Measurements from ENCODE around the gene C2orf76.

The C2orf76 gene

DNA sequence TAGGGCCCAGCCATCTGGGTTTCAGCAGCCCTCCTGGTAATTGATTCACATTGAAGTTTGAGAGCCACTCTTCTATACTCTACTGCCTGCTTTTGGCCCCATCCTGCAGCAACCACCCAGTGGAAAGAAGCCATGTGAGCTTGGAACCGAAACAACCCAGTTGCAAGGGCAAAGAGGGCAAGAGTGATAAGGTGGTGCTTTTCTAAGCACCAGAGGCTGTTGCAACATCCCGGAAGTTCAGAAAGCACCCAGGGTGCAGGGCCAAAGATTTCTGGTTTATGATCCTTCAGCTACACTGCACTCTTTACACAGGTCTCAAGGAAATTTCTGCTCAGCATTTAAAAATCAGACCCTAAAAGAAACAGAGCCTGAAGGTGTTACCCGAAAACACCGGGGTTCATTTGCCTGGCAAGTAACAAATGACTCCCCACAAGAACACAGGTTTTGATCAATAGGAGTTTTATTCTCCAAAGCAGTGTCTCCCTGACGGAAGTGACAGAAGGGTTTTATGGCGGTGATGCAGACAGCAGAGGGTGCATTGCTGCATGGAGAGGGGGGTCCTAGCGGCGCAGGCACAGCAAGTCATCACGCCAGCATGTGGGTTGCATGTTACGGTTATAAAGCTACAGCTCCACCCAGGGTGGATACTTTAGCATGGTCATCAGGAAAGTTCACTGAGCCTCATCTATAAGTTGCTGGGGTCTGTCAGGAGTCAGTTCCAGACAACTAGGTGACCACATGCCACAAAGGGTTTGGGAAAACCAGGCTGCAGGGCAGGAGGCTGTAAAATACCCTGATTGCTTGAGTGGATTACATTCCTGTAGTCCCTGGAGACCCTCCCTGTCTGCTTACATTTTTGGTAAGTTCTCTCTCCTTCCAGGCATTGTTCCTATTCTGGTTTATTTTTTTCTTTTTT, 36.3 kb upstream of the C2orf76 start:
- Histone ChIP-seq H3K79me2 (ENCODE audit: control insufficient read depth, insufficient read depth, low read length, poor library complexity) (no peaks in the 10 kb centered on the region), H2BK5ac (ENCODE audit: low read depth, low read length, poor library complexity) (no peak overlapping the region), H3K23ac (ENCODE audit: low read length) (no peak overlapping the region), H4K12ac (ENCODE audit: low read depth, low read length) (no peak overlapping the region), H4K8ac (ENCODE audit: low read depth, low read length) (no peak overlapping the region), H3K9ac (ENCODE audit: low read length) (no peak overlapping the region), H3K4me3 (ENCODE audit: low read depth, low read length) (no peak overlapping the region), H3K79me1 (ENCODE audit: low read length) (no peaks in the 10 kb centered on the region), H3K18ac (ENCODE audit: low read length) (no peak overlapping the region), H2AK5ac (ENCODE audit: low read length) (no peak overlapping the region), H3K27ac (ENCODE audit: low read depth, low read length) (no peak overlapping the region), H3K4me2 (ENCODE audit: low read length) (no peak overlapping the region), H3K36me3 (ENCODE audit: control insufficient read depth in 1 of 2, insufficient read depth in 2 of 2, low read length in 2 of 2) (no peaks in the 10 kb centered on the region), H2BK120ac (ENCODE audit: insufficient read depth, low read length, poor library complexity) (no peak overlapping the region), H3K14ac (ENCODE audit: low read length) (no peak overlapping the region), H3K4ac (ENCODE audit: low read depth, low read length) (no peak overlapping the region), H2AFZ (ENCODE audit: insufficient read depth, low read length, poor library complexity) (no peak overlapping the region), H3K4me1 (ENCODE audit: control insufficient read depth in 1 of 2, insufficient read depth in 2 of 2, low read length in 2 of 2) (peaks cover 8 to 13% of the 10 kb centered on the region in 2 experiments), H3K9me3 (ENCODE audit: insufficient read depth, low read depth, low read length) (no peaks in the 10 kb centered on the region), H3K27me3 (ENCODE audit: insufficient read depth, low read length) (no peaks in the 10 kb centered on the region), H4K91ac (ENCODE audit: low read depth, low read length) (no peak overlapping the region), H2BK12ac (ENCODE audit: low read length) (no peak overlapping the region)
- WGBS (ENCODE audit: extremely low coverage, insufficient coverage, insufficient read length): no CpG with 5 or more reads among the region's 10 CpGs
- no peak for DNase-seq

DNA sequence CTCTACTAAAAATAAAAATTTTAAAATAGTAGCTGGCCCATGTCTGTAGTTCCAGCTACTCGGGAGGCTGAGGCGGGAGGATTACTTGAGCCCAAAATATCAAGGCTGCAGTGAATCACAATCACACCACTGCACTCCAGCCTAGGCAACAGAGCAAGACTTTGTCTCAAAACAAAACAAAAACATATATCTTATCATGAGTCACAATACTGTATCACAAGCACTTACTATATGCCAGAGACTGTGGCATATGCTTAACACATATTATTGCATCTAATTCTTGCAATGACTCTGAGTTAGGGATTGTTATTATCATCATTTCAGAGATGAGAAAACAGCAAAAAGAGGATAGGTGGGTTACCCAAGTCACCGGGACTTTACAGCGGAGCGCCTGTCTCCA, 35.5 kb upstream of the C2orf76 start:
- DNase-seq: no peak
- no peak overlapping the region for H2BK12ac ChIP-seq (ENCODE audit: low read length)
- H3K27me3 ChIP-seq (ENCODE audit: insufficient read depth, low read length): no peaks in the 10 kb centered on the region
- H2AFZ ChIP-seq (ENCODE audit: insufficient read depth, low read length, poor library complexity): no peak overlapping the region
- H3K4me3 ChIP-seq (ENCODE audit: low read depth, low read length): no peak overlapping the region
- peaks cover 8 to 13% of the 10 kb centered on the region in 2 experiments for H3K4me1 ChIP-seq (ENCODE audit: control insufficient read depth in 1 of 2, insufficient read depth in 2 of 2, low read length in 2 of 2)
- no peak overlapping the region for H3K14ac ChIP-seq (ENCODE audit: low read length)
- no peaks in the 10 kb centered on the region for H3K36me3 ChIP-seq (ENCODE audit: control insufficient read depth in 1 of 2, insufficient read depth in 2 of 2, low read length in 2 of 2)
- no peaks in the 10 kb centered on the region for H3K9me3 ChIP-seq (ENCODE audit: insufficient read depth, low read depth, low read length)
- H4K12ac ChIP-seq (ENCODE audit: low read depth, low read length): no peak overlapping the region
- no peak overlapping the region for H3K9ac ChIP-seq (ENCODE audit: low read length)
- no CpG with 5 or more reads among the region's 5 CpGs for WGBS (ENCODE audit: extremely low coverage, insufficient coverage, insufficient read length)
- H2BK120ac ChIP-seq (ENCODE audit: insufficient read depth, low read length, poor library complexity): no peak overlapping the region
- no peaks in the 10 kb centered on the region for H3K79me2 ChIP-seq (ENCODE audit: control insufficient read depth, insufficient read depth, low read length, poor library complexity)
- no peak overlapping the region for H2BK5ac ChIP-seq (ENCODE audit: low read depth, low read length, poor library complexity)
- no peak overlapping the region for H4K91ac ChIP-seq (ENCODE audit: low read depth, low read length)
- H3K4me2 ChIP-seq (ENCODE audit: low read length): no peak overlapping the region
- no peak overlapping the region for H3K4ac ChIP-seq (ENCODE audit: low read depth, low read length)
- no peaks in the 10 kb centered on the region for H3K79me1 ChIP-seq (ENCODE audit: low read length)
- no peak overlapping the region for H3K23ac ChIP-seq (ENCODE audit: low read length)
- H4K8ac ChIP-seq (ENCODE audit: low read depth, low read length): no peak overlapping the region
- no peak overlapping the region for H2AK5ac ChIP-seq (ENCODE audit: low read length)
- no peak overlapping the region for H3K27ac ChIP-seq (ENCODE audit: low read depth, low read length)
- no peak overlapping the region for H3K18ac ChIP-seq (ENCODE audit: low read length)

DNA sequence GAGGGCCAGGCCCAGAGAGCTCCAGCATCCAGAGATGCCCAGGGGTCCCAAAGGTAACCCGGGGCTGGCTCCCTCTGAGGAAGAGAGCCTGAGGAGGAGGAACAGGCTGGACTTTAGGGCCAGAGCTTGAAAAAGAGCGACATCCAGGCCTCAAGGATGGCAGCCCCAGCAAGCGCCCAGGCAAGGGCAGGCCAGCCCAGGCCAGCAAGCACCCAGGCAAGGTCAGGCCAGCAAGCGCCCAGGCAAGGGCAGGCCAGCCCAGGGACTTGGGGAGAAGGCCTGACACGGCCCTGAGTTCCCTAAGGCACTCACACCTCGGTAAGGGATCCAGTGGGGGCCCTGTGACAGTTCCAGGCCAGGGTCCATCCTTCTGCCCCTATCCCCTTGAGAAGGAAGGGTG, 30.6 kb upstream of the C2orf76 start:
- H3K4me3 ChIP-seq (ENCODE audit: low read depth, low read length): no peak overlapping the region
- no peak overlapping the region for H3K9ac ChIP-seq (ENCODE audit: low read length)
- H2AK5ac ChIP-seq (ENCODE audit: low read length): no peak overlapping the region
- no peaks in the 10 kb centered on the region for H3K9me3 ChIP-seq (ENCODE audit: insufficient read depth, low read depth, low read length)
- H3K4me2 ChIP-seq (ENCODE audit: low read length): no peak overlapping the region
- no peak overlapping the region for H3K18ac ChIP-seq (ENCODE audit: low read length)
- DNase-seq: no peak
- no peak overlapping the region for H4K12ac ChIP-seq (ENCODE audit: low read depth, low read length)
- H2AFZ ChIP-seq (ENCODE audit: insufficient read depth, low read length, poor library complexity): no peak overlapping the region
- H2BK120ac ChIP-seq (ENCODE audit: insufficient read depth, low read length, poor library complexity): no peak overlapping the region
- H3K27ac ChIP-seq (ENCODE audit: low read depth, low read length): no peak overlapping the region
- no peak overlapping the region for H3K23ac ChIP-seq (ENCODE audit: low read length)
- H3K79me1 ChIP-seq (ENCODE audit: low read length): no peaks in the 10 kb centered on the region
- no peak overlapping the region for H4K8ac ChIP-seq (ENCODE audit: low read depth, low read length)
- no peaks in the 10 kb centered on the region for H3K36me3 ChIP-seq (ENCODE audit: control insufficient read depth in 1 of 2, insufficient read depth in 2 of 2, low read length in 2 of 2)
- peak overlapping the region; percentile 20 for H2BK12ac ChIP-seq (ENCODE audit: low read length)
- no peak overlapping the region for H3K4ac ChIP-seq (ENCODE audit: low read depth, low read length)
- no peak overlapping the region for H3K14ac ChIP-seq (ENCODE audit: low read length)
- WGBS (ENCODE audit: extremely low coverage, insufficient coverage, insufficient read length): no CpG with 5 or more reads among the region's 6 CpGs
- H3K79me2 ChIP-seq (ENCODE audit: control insufficient read depth, insufficient read depth, low read length, poor library complexity): no peaks in the 10 kb centered on the region
- H3K27me3 ChIP-seq (ENCODE audit: insufficient read depth, low read length): no peaks in the 10 kb centered on the region
- no peak overlapping the region for H4K91ac ChIP-seq (ENCODE audit: low read depth, low read length)
- no peak overlapping the region for H2BK5ac ChIP-seq (ENCODE audit: low read depth, low read length, poor library complexity)
- peaks cover 8 to 9% of the 10 kb centered on the region in 2 experiments for H3K4me1 ChIP-seq (ENCODE audit: control insufficient read depth in 1 of 2, insufficient read depth in 2 of 2, low read length in 2 of 2)

DNA sequence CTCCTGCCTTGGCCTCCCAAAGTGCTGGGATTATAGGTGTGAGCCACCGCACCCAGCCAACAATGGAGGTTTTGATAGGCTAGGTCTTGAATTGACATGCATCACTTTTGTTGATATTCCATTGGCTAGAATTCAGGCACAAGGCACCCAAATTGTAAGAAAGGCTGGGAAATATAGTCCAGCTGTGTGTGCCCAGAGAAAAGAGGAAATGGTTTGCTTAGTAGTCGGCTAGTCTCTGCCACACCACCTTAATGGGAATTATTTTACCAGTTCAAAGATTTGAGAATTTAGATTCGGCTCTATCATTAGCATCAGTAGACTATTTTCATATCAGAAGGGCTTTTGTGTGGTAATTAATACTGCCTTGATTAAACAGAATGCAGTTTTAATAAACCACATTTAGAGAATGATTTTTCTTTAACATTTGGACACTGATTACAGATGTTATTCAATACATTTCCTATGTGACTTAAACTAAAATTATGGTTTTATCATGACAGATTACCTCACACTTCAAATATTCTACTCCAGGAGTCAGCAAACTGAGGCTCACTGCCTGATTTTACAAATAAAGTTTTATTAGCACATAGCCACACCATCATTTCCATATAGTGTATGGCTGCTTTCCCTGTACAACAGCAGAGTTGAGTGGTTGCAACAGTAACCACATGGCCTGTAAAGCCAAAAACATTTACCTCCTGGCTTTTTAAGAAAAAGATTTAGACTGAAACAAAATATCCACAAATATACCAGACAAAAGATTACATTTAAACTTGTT, 27.5 kb upstream of the C2orf76 start:
- no peak overlapping the region for H3K9ac ChIP-seq (ENCODE audit: low read length)
- WGBS (ENCODE audit: extremely low coverage, insufficient coverage, insufficient read length): no CpG with 5 or more reads among the region's 3 CpGs
- no peak overlapping the region for H3K27ac ChIP-seq (ENCODE audit: low read depth, low read length)
- H3K14ac ChIP-seq (ENCODE audit: low read length): no peak overlapping the region
- no peak overlapping the region for H2BK120ac ChIP-seq (ENCODE audit: insufficient read depth, low read length, poor library complexity)
- no peaks in the 10 kb centered on the region for H3K27me3 ChIP-seq (ENCODE audit: insufficient read depth, low read length)
- H3K4me3 ChIP-seq (ENCODE audit: low read depth, low read length): no peak overlapping the region
- no peaks in the 10 kb centered on the region for H3K36me3 ChIP-seq (ENCODE audit: control insufficient read depth in 1 of 2, insufficient read depth in 2 of 2, low read length in 2 of 2)
- H4K91ac ChIP-seq (ENCODE audit: low read depth, low read length): no peak overlapping the region
- no peak overlapping the region for H3K4ac ChIP-seq (ENCODE audit: low read depth, low read length)
- H3K9me3 ChIP-seq (ENCODE audit: insufficient read depth, low read depth, low read length): no peaks in the 10 kb centered on the region
- H2AFZ ChIP-seq (ENCODE audit: insufficient read depth, low read length, poor library complexity): no peak overlapping the region
- H4K8ac ChIP-seq (ENCODE audit: low read depth, low read length): no peak overlapping the region
- H3K23ac ChIP-seq (ENCODE audit: low read length): no peak overlapping the region
- DNase-seq: no peak
- H3K79me1 ChIP-seq (ENCODE audit: low read length): no peaks in the 10 kb centered on the region
- H3K4me2 ChIP-seq (ENCODE audit: low read length): no peak overlapping the region
- H3K18ac ChIP-seq (ENCODE audit: low read length): no peak overlapping the region
- H4K12ac ChIP-seq (ENCODE audit: low read depth, low read length): no peak overlapping the region
- H2BK5ac ChIP-seq (ENCODE audit: low read depth, low read length, poor library complexity): no peak overlapping the region
- peaks cover 11 to 14% of the 10 kb centered on the region in 2 experiments for H3K4me1 ChIP-seq (ENCODE audit: control insufficient read depth in 1 of 2, insufficient read depth in 2 of 2, low read length in 2 of 2)
- H2AK5ac ChIP-seq (ENCODE audit: low read length): no peak overlapping the region
- H3K79me2 ChIP-seq (ENCODE audit: control insufficient read depth, insufficient read depth, low read length, poor library complexity): no peaks in the 10 kb centered on the region
- H2BK12ac ChIP-seq (ENCODE audit: low read length): no peak overlapping the region
